SIG-M5 (cell line): Measurements from ENCODE around the gene NOC2L.
"Not testable (repeated sequence)": the region's sequence is repeated elsewhere in the genome, so short reads cannot be mapped to it uniquely, and the experiment has no call there.

Source experiments
- DNase-seq: peaks from one replicate; lab custom pipeline; 2025; lab: John Stamatoyannopoulos, UW

NOC2L gene

GRCh38 chr1:993379-993995, 34.4 kb upstream of the NOC2L start:
- DNase-seq: no peak

DNA sequence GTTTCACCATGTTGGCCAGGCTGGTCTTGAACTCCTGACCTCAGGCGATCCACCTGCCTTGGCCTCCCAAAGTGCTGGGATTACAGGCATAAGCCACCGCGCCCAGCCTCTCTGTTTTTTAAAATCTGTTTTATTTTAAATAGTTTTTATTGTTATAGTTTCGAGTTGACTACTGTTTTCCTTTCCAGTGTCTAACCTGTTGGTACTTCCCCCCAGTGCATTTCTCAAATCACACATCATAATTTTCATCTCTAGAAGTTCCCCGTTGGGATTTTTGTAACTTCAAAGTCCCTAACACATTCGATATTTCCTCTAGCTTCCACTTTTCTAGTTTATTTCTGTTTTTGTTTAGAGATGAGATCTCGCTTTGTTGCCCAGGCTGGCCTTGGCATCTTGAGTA, 33.3 kb upstream of the NOC2L start:
- DNase-seq: no peak

GRCh38 chr1:991895-992294, 32.8 kb upstream of the NOC2L start:
- no peak for DNase-seq

GRCh38 chr1:991275-991674, 32.2 kb upstream of the NOC2L start:
- not testable (repeated sequence) for DNase-seq

DNA sequence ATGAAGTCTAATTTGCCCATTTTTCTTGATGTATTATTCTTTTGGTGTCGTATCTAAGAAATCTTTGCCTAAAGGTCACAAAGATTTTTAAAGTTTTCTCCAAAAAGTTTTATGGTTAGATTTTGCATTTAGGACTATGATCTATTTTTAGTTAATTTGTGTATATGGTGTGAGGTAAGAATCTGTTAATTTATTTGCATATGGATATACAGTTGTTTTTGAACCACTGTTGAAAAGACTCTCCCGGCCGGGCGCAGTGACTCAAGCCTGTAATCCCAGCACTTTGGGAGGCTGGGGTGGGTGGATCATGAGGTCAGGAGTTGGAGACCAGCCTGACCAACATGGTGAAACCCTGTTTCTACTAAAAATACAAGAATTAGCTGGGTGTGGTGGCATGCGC, 29.0 kb upstream of the NOC2L start:
- DNase-seq: not testable (repeated sequence)

- DNase-seq: no peak
These were observed 26.1 kb upstream of the NOC2L start for GRCh38 chr1:985126-985525.

GRCh38 chr1:984476-984814, 25.4 kb upstream of the NOC2L start:
- no peak for DNase-seq

- DNase-seq: no peak
These were observed 24.9 kb upstream of the NOC2L start for GRCh38 chr1:983798-984475.

DNA sequence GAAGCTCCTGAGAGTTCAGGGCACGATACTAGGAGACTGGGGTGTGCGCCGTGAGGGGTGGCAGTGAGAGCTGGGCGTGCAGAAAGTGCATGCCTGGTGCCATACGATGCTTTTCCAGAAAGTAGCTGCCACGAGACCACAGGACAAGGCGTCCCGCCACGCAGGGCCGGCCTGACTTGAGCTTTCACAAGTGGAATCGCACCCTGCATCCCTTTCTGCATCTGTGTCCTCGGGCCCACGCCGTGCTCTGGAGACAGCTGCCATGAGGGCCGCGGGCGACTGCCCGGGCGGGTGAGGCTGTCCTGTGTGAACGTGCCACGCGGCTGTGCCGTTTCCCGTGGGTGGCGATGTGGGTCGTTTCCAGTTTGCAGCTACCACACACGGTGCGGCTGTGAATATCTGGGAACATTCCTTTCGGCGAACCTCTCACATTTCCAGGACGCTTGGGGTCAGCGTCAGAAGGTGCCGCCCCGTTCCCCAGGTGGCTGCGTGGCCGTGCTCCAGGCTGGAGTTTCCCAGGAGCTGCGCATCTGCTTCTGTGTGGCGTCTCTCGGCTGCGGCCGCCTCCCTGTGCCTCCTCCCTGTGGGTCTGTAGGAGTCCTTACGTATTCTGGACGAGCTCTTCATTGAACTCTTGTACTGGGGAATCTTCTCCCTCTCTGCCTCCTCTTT, 23.8 kb upstream of the NOC2L start:
- no peak for DNase-seq

- no peak for DNase-seq
These were observed 23.0 kb upstream of the NOC2L start, which contains the start of gene PERM1 for GRCh38 chr1:981955-982558. PERM1 (minus strand) TSS chr1:982093; CDS start chr1:981029, 1,064 bp downstream.

- no peak for DNase-seq
These were observed 22.5 kb upstream of the NOC2L start for GRCh38 chr1:981491-981954.

GRCh38 chr1:980602-981395, 21.7 kb upstream of the NOC2L start:
- DNase-seq: no peak

DNA sequence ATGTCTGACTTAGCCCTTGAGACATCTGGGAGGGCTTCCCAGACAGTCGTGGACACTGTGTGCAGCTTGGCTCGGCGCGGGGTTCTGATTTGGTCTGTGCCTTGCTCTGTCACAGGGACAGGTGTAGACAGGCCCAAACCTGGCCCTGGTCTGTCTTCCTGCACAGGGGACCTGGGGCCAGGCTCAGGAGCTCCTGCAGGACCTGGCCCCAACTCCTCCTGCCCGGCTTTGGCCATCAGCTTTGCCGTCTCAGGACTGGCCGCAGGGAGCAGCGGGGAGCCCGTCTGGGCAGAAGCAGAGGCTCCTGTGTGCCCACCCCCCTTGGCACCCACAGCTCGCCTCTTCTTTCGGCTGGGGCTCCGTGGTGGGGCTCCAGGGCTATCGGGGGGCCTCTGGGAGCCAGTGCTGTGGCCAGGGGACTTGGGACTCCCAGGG, 21.1 kb upstream of the NOC2L start:
- no peak for DNase-seq

DNA sequence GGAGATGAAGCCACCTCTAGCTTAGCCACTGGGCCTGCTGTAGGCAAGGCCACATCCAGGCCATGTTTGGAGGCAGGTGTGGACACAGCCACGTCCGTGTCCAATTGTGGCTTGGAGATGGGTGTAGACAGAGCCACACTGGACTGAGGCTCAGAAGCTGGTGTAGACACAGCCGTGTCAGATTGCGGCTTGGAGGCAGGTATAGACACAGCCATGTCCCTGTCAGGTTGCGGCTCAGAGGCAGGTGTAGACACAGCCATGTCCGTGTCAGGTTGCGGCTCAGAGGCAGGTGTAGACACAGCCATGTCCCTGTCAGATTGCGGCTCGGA, 20.7 kb upstream of the NOC2L start:
- no peak for DNase-seq

DNA sequence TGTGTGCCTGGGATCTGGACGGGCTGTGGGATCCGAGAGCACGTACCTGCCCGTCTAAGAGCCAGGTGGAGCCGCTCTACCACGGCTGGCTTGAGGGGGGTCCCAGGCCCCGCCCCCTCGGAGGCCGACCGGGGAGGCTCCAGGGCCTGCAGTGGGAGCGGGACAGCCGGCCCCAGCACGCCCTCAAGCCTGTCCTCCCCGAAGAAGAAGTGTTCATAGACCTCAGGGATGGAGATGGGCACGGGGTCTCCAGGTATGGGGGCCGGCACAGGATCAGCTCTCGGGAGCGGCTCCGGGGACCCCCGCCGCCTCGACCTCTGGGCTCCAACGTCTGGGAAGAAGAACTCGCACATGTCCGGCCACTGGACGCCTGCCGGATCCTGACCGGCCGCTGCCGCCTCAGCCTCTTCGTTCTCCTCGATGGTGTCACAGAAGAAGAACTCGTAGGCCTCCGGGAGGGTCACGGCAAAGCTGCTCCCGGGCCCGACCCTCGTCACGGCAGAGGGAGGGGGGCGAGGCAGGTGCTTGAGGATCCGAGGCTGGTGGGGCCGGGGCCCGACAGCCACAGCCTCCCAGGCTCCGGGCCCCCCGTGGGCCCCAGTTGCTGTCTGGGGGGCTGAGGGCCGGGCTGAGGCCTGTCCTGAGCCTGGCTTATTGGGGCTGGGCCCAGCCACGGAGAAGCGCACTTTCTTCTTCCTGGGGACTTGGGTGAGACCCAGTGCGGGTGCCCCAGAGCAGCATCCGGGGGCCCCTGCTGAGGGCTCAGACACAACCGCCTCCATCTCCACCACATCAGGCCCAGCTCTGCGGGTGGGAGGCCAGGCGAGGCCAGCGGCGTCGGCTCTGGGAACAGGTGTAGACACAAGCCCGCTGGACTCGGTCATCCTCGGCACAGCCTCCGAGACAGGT, 20.0 kb upstream of the NOC2L start:
- DNase-seq: no peak

- no peak for DNase-seq
These were observed 19.2 kb upstream of the NOC2L start for GRCh38 chr1:978069-978834.

DNA sequence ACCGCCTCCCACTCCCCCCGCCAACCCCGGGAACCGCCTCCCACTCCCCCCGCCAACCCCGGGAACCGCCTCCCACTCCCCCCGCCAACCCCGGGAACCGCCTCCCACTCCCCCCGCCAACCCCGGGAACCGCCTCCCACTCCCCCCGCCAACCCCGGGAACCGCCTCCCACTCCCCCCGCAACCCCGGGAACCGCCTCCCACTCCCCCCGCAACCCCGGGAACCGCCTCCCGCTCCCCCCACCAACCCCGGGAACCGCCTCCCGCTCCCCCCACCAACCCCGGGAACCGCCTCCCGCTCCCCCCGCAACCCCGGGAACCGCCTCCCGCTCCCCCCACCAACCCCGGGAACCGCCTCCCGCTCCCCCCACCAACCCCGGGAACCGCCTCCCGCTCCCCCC, 17.7 kb upstream of the NOC2L start:
- not testable (repeated sequence) for DNase-seq

DNA sequence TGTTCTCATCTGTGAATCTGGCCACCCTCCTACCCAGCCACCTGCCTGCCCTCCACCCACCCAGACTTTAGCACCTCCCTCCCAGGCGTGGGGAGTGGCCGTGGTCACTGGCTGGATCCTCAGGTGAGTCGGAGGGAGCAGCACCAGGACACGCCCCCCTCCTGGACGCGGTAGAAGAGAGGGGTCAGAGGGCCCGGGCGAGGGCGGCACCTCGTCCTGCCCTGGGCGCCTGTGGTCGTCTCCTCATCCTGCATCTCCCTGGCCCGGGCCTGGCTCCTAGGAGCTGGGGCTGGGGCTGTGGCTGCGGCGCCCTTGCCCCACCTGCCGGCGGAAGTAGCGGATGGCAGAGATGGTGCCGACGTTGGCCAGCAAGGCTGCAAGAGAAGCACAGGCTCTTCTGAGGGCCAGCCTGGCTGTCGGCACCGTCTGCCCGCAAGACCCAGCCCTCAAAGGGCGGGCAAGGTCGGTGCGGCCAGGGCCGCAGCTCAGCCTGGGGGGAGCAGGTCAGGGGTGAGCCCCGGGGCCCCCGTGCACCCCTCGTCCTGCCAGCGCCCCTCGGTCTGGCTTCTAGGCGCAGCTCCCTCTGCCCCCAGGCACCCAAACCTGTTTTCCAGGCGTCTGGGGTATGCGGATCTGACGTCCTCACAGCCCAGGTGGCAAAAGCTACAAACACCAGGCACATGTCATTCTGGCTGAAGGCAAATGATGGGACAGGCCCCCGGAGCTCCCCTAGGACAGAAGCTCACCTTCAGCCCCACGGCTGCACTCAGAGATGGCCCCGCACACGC, 17.0 kb upstream of the NOC2L start:
- DNase-seq: no peak

DNA sequence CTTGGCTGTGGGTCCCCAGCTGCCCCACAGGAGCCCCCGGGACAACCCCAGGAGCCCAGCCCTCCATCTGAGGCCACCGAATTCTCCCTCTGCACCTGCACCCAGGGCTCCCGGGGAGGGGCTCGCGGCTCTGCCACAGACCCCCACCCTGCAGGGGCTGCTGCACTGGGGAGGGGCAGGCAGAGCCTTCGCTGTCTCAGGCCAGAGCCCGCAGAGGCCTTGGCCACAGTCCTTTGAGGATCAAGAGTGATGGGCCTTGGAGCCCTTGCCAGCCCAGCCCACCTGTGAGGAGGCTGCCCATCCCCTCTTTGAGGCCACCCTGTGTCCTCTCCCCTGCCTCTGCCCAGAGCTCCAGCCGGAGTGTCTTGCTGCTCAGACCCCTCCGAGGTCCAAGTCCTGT, 16.3 kb upstream of the NOC2L start:
- DNase-seq: no peak
